ENCODE measurements around the gene ZGLP1. TPM values are rescaled to one million over a fixed set of nuclear protein-coding genes. Genes with fewer than 3 reads are reported as not detected.

ZGLP1 gene
- total RNA-seq, 1 donor from 2014 or later, result 6.3 TPM

Other genes starting within 250 kb of the ZGLP1 start
- gene SHFL, start 223.5 kb downstream of the ZGLP1 start, total RNA-seq, result 44.6 TPM
- gene ANGPTL6, start 207.1 kb downstream of the ZGLP1 start, total RNA-seq, result 0.81 TPM
- 78.6 TPM for gene PPAN, start 203.5 kb downstream of the ZGLP1 start, total RNA-seq
- gene P2RY11, start 198.1 kb downstream of the ZGLP1 start, total RNA-seq, result 25.6 TPM
- 238 TPM for gene EIF3G, start 189.9 kb downstream of the ZGLP1 start, total RNA-seq
- gene DNMT1, start 114.9 kb downstream of the ZGLP1 start, total RNA-seq, result 61.1 TPM
- gene S1PR2, start 78.5 kb downstream of the ZGLP1 start, total RNA-seq, result 10.9 TPM
- gene MRPL4, start 57.6 kb downstream of the ZGLP1 start, total RNA-seq, result 65.3 TPM
- gene ICAM1, start 38.7 kb downstream of the ZGLP1 start, total RNA-seq, result 20.4 TPM
- gene ICAM4, start 22.9 kb downstream of the ZGLP1 start, total RNA-seq, result 1.0 TPM
- gene ICAM5, start 19.9 kb downstream of the ZGLP1 start, total RNA-seq, result 1.8 TPM
- 25.8 TPM for gene FDX2, start 6.2 kb upstream of the ZGLP1 start, total RNA-seq
- 41.7 TPM for gene RAVER1, start 23.7 kb upstream of the ZGLP1 start, total RNA-seq
- gene ICAM3, start 29.8 kb upstream of the ZGLP1 start, total RNA-seq, result 8.7 TPM
- gene TYK2, start 70.8 kb upstream of the ZGLP1 start, total RNA-seq, result 142 TPM
- 192 TPM for gene CDC37, start 93.7 kb upstream of the ZGLP1 start, total RNA-seq
- 9.4 TPM for gene PDE4A, start 110.7 kb upstream of the ZGLP1 start, total RNA-seq
- 52.6 TPM for gene KEAP1, start 193.5 kb upstream of the ZGLP1 start, total RNA-seq
- gene S1PR5, start 207.6 kb upstream of the ZGLP1 start, total RNA-seq, result 4.6 TPM
- gene ATG4D, start 234.1 kb upstream of the ZGLP1 start, total RNA-seq, result 36.7 TPM